EH (cell line): Measurements from ENCODE around the gene CHCT1.
"Not testable (repeated sequence)": the region's sequence is repeated elsewhere in the genome, so short reads cannot be mapped to it uniquely, and the experiment has no call there.

ENCODE experiments used
- DNase-seq: peaks from one replicate; pipeline ENCODE4 v3.0.0-alpha.2; 2015; ENCODE audit warnings: low read depth

Gene CHCT1

GRCh38 chr17:60398227-60398959 is 23.9 kb upstream of the CHCT1 start:
- DNase-seq: no peak

- DNase-seq: no peak
Observed at GRCh38 chr17:60401819-60402218, 20.5 kb upstream of the CHCT1 start.

- no peak for DNase-seq
Observed at GRCh38 chr17:60403523-60403810, 18.8 kb upstream of the CHCT1 start.

- DNase-seq: no peak
Observed at GRCh38 chr17:60403962-60404361, 18.3 kb upstream of the CHCT1 start.

GRCh38 chr17:60406887-60407286 is 15.4 kb upstream of the CHCT1 start:
- DNase-seq: peak; percentile 23

GRCh38 chr17:60410001-60410400 is 12.3 kb upstream of the CHCT1 start:
- DNase-seq: no peak

- DNase-seq: no peak
Observed at GRCh38 chr17:60412701-60413100, 9.6 kb upstream of the CHCT1 start.

GRCh38 chr17:60415146-60415545 is 7.1 kb upstream of the CHCT1 start:
- DNase-seq: no peak

GRCh38 chr17:60416368-60416925 is 5.8 kb upstream of the CHCT1 start:
- no peak for DNase-seq

GRCh38 chr17:60419003-60419402 is 3.3 kb upstream of the CHCT1 start:
- DNase-seq: not testable (repeated sequence)

GRCh38 chr17:60419875-60420274 is 2.4 kb upstream of the CHCT1 start:
- not testable (repeated sequence) for DNase-seq

GRCh38 chr17:60421273-60422161 is 772 bp upstream of the CHCT1 start:
- peak; percentile 72 for DNase-seq

- DNase-seq: no peak
Observed at GRCh38 chr17:60423865-60424264, 1.6 kb downstream of the CHCT1 start.

- DNase-seq: no peak
Observed at GRCh38 chr17:60425626-60426025, 3.3 kb downstream of the CHCT1 start.

- DNase-seq: no peak
Observed at GRCh38 chr17:60426596-60426995, 4.3 kb downstream of the CHCT1 start.

GRCh38 chr17:60428491-60428890 is 6.2 kb downstream of the CHCT1 start:
- not testable (repeated sequence) for DNase-seq

GRCh38 chr17:60430561-60430960 is 8.3 kb downstream of the CHCT1 start:
- not testable (repeated sequence) for DNase-seq

- peak; percentile 23 for DNase-seq
Observed at GRCh38 chr17:60433021-60433997, 11.0 kb downstream of the CHCT1 start.

GRCh38 chr17:60435244-60436167 is 13.2 kb downstream of the CHCT1 start:
- peak; percentile 91 for DNase-seq

GRCh38 chr17:60436676-60437075 is 14.4 kb downstream of the CHCT1 start:
- DNase-seq: no peak

GRCh38 chr17:60439501-60439900 is 17.2 kb downstream of the CHCT1 start:
- DNase-seq: peak; percentile 52
